ENCODE measurements around the gene AAMP. TPM values are rescaled to one million over a fixed set of nuclear protein-coding genes. Genes with fewer than 3 reads are reported as not detected.

Gene AAMP
- total RNA-seq, 1 experiment from 2014 or later, result 125 TPM

Small RNA genes within 50 kb of the gene (microRNA-seq; reads per million reads assigned to microRNA genes)
- gene MIR6513 (ENCODE audit: borderline number of aligned reads), result not detected

Other genes starting within 250 kb of the AAMP start
- 0.31 to 0.64 TPM (median 0.57 TPM) in 3 replicates for gene RUFY4, start 200.9 kb downstream of the AAMP start, total RNA-seq (2021)
- 0.34 to 0.96 TPM (median 0.87 TPM) in 3 replicates for gene CXCR2, start 144.1 kb downstream of the AAMP start, total RNA-seq (2021)
- gene CXCR1, start 103.2 kb downstream of the AAMP start, total RNA-seq (2021), result not detected in 3 replicates
- gene ARPC2, start 52.9 kb downstream of the AAMP start, total RNA-seq (2021), result 169 to 184 TPM (median 173 TPM) in 3 replicates
- gene GPBAR1, start 9.1 kb downstream of the AAMP start, total RNA-seq (2021), result 0.20 to 0.39 TPM (median 0.25 TPM) in 3 replicates
- 45.0 to 49.8 TPM (median 45.8 TPM) in 3 replicates for gene PNKD, start 382 bp upstream of the AAMP start, total RNA-seq (2021)
- gene TMBIM1, start 22.4 kb upstream of the AAMP start, total RNA-seq (2021), result 23.5 to 30.1 TPM (median 26.5 TPM) in 3 replicates
- gene CATIP, start 86.7 kb upstream of the AAMP start, total RNA-seq (2021), result 0.25 to 0.26 TPM in 2 of 3 replicates, not detected in the other
- gene SLC11A1, start 112.1 kb upstream of the AAMP start, total RNA-seq (2021), result 0.25 to 0.55 TPM (median 0.31 TPM) in 3 replicates
- 25.4 to 27.9 TPM (median 27.4 TPM) in 3 replicates for gene CTDSP1, start 129.7 kb upstream of the AAMP start, total RNA-seq (2021)
- gene VIL1, start 149.0 kb upstream of the AAMP start, total RNA-seq (2021), result 2.9 to 3.8 TPM (median 3.0 TPM) in 3 replicates